Measurements from ENCODE around the gene RBAK.

GRCh38 chr7:5082806-5083205 is 37.1 kb downstream of the RBAK start:
- TF ChIP-seq GATA2 (IDR thresholded peaks at IDR 0.05; ENCODE audit: low read depth, low read length) (no peak), GATA3 (IDR thresholded peaks at IDR 0.05; ENCODE audit: low read depth, low read length) (no peak)
